NCI-H128 (cell line): ENCODE results near the gene CENPF.
"Not testable (repeated sequence)": the region's sequence is repeated elsewhere in the genome, so short reads cannot be mapped to it uniquely, and the experiment has no call there.

Source experiments
- DNase-seq: peaks from one replicate; lab custom pipeline; 2025; ENCODE audit not compliant: unreplicated experiment; lab: John Stamatoyannopoulos, UW

Gene CENPF

GRCh38 chr1:214582289-214582891 lies 20.6 kb upstream of the CENPF start:
- DNase-seq: no peak

- no peak for DNase-seq
These were observed 19.9 kb upstream of the CENPF start for GRCh38 chr1:214583113-214583512.

- no peak for DNase-seq
These were observed 19.0 kb upstream of the CENPF start for GRCh38 chr1:214583824-214584554.

GRCh38 chr1:214584805-214585766 lies 17.9 kb upstream of the CENPF start:
- DNase-seq: no peak

GRCh38 chr1:214586621-214587020 lies 16.4 kb upstream of the CENPF start:
- no peak for DNase-seq

GRCh38 chr1:214587165-214587564 lies 15.8 kb upstream of the CENPF start:
- no peak for DNase-seq

GRCh38 chr1:214588963-214589597 lies 13.9 kb upstream of the CENPF start:
- DNase-seq: no peak

- no peak for DNase-seq
These were observed 12.3 kb upstream of the CENPF start for GRCh38 chr1:214590696-214591095.

- not testable (repeated sequence) for DNase-seq
These were observed 11.1 kb upstream of the CENPF start for GRCh38 chr1:214591918-214592317.

GRCh38 chr1:214593158-214593557 lies 9.8 kb upstream of the CENPF start:
- DNase-seq: no peak

- no peak for DNase-seq
These were observed 841 bp downstream of the CENPF start for GRCh38 chr1:214603819-214604252.

- DNase-seq: no peak
These were observed 1.5 kb downstream of the CENPF start for GRCh38 chr1:214604523-214604922.

- DNase-seq: not testable (repeated sequence)
These were observed 2.5 kb downstream of the CENPF start for GRCh38 chr1:214605484-214605883.

- not testable (repeated sequence) for DNase-seq
These were observed 3.2 kb downstream of the CENPF start for GRCh38 chr1:214605933-214606925.

- DNase-seq: not testable (repeated sequence)
These were observed 4.7 kb downstream of the CENPF start for GRCh38 chr1:214607492-214608215.

GRCh38 chr1:214608216-214608783 lies 5.3 kb downstream of the CENPF start:
- not testable (repeated sequence) for DNase-seq

GRCh38 chr1:214608817-214609216 lies 5.8 kb downstream of the CENPF start:
- DNase-seq: not testable (repeated sequence)

GRCh38 chr1:214609692-214610091 lies 6.7 kb downstream of the CENPF start:
- no peak for DNase-seq

- not testable (repeated sequence) for DNase-seq
These were observed 7.1 kb downstream of the CENPF start for GRCh38 chr1:214610136-214610535.
